Neural cell (in vitro differentiated cells): ENCODE results near the gene MBD3L2.
"Not testable (repeated sequence)": the region's sequence is repeated elsewhere in the genome, so short reads cannot be mapped to it uniquely, and the experiment has no call there.

Experiments used
- CTCF ChIP-seq: fragments of 450-650 bp; IDR thresholded peaks from 2 replicates; pipeline ENCODE4 v1.5.1; 2014; ENCODE audit warnings: antibody characterized with exemption, mild to moderate bottlenecking, moderate library complexity; ENCODE audit not compliant: poor library complexity, severe bottlenecking
- POLR2AphosphoS5 ChIP-seq: IDR thresholded peaks from 2 replicates; pipeline ENCODE4 v1.6.1; 2012

- not testable (repeated sequence) for TF ChIP-seq CTCF, POLR2AphosphoS5
Measured at GRCh38 chr19:7028790-7029189, 20.3 kb upstream of the MBD3L2 start.
